Melanocyte of skin (primary cell): ENCODE results near the gene KRTAP10-3. TPM values are rescaled to one million over a fixed set of nuclear protein-coding genes. Genes with fewer than 3 reads are reported as not detected.

Source experiments
- total RNA-seq, 2 donors: library from RNA; depleted of rRNA; stranded (reverse); fragments of >200 nt; gene quantifications; 2 replicates each; pipeline ENCODE4 v1.2.3, GENCODE V29; 2012

The KRTAP10-3 gene
- not detected for total RNA-seq

DNA sequence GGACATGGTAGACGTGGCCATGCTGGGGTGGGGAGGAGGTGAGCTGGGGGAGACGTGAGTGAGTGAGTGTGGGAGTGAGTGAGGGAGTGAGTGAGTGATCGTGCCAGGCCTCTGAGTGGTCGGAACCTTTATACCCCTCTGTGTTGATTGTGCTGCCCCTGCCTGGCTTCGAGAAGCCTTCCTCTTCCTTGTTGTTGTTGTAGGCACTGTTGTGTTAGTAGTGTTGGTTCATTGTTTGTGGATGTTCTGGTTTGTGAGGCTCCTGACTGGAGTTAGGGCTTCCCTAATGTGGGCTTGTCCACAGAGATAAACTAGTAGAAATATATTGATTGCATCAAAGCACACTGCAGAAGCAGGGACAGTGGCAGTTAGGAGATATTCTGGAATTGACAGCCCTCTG, at the start of gene KRTAP10-3:
KRTAP10-3 (minus strand) TSS at position 101 of the 400 bp plus-strand sequence; CDS start at position 21, 80 bp downstream.

GRCh38 chr21:44600118-44600978, 41.8 kb upstream of the KRTAP10-3 start, which contains the start of gene KRTAP10-7:
Gene KRTAP10-7 (plus strand): TSS chr21:44600597. CDS start chr21:44600622, 25 bp downstream.

DNA sequence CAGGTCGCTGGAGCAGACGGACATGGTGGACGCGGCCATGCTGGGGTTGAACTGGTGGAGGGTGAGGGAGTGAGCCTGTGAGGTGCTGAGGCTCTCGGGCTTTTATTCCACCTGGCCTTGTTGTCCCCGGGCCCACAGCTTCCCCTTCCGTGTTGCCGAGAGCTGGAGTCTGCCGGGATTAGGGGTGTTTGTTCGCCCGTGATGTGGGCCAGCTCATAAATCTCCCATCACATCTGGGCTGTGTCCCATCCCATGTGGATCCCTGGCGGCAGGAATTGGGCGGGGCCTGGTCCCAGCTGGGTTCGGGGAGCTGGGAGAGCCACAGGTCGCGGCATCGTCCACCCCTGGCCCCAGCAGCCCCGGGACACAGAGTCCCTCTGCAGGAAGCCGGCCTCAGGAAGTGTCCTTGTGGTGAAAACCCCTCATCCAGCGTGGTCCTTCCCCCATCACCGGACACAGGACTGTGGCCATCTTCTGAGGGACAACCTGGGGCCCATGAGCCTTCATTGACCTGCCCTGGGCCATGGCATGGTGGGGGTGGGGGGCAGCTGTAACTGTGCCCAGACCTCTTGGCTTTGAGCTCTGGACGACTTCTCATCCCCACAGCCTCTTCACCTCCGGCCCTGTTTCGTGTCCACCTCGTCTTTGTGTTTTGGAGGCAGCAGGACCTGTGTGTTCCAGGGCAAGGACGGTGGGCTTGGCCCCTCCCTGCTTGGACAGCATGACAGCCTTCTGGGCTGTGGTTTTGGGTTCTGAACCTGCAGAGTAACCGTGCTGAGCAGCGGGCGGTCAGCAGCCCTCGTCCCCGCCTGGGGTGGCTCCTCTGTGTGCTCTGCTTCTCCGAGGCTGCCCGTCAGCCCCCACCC, 34.1 kb upstream of the KRTAP10-3 start, which contains the start of gene KRTAP10-6:
KRTAP10-6 (minus strand) TSS at position 60 of the 866 bp plus-strand sequence; CDS start at position 39, 21 bp downstream.

GRCh38 chr21:44580231-44580821, 21.7 kb upstream of the KRTAP10-3 start, which contains the start of gene KRTAP10-5:
Gene KRTAP10-5 (minus strand): TSS chr21:44580604. CDS start chr21:44580578, 26 bp downstream.

GRCh38 chr21:44573630-44574456, 15.2 kb upstream of the KRTAP10-3 start, which contains the start of gene KRTAP10-4:
Gene KRTAP10-4 (plus strand): TSS chr21:44573729. CDS start chr21:44573759, 30 bp downstream.

DNA sequence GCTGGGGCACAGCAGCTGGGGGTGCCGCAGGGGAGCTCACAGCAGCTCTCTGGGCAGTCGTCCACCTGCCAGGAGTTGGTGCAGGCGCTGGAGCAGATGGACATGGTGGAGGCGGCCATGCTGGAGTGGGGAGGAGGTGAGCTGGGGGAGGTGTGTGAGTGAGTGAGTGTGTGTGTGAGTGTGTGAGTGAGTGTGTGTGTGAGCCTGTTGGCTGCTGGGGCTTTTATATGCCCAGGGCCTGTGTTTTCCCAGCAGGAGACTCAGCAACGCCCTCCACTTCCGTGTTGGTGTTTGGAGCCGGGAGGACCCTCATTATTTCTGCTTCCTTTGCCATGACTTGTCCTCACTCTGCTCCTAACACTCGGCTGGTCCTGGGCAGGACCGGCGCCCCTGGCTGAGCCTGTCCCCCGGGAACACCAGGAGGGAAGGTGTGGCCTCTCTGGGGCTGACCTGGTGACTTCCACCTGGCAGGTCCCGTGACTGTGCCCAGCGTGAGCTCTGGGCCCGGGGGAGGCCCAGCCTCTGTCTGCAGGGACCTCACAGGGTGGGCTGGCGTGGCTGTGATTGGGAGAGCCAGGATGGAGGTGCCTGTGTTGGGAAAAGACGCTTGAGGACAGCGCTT, 7.1 kb downstream of the KRTAP10-3 start, which contains the start of gene KRTAP10-2:
KRTAP10-2 (minus strand) TSS at position 166 of the 622 bp plus-strand sequence; CDS start at position 119, 47 bp downstream.

DNA sequence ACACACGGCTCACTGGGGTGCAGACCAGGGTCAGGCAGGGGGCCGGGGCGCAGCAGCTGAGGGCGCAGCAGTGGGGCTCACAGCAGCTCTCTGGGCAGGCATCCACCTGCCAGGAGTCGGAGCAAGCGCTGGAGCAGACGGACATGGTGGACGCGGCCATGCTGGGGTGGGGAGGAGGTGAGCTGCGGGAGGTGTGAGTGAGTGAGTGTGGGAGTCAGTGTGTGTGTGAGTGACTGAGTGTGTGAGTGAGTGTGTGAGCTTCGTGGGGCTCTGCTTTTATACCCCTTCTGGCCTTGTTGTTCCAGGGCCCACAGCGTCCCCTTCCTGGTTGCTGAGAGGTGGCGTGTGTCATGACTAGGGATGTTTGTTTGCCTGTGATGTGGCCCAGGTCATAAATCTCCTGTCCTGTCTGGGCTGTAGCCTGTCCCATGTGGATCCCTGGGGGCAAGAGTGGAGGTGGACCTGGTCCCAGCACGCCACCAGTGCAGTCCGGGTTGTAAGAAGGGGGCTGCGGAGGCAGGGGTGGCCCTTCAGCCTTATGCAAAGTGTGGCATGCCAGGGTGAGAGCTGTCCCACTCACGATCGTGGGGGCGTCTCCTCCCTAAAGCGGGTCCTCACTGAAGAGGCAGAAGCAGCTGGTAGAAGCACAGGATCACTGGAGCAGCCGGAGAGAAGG, 18.5 kb downstream of the KRTAP10-3 start, which contains the start of gene KRTAP10-1:
KRTAP10-1 (minus strand) TSS at position 205 of the 676 bp plus-strand sequence; CDS start at position 160, 45 bp downstream.

Other genes with a start within 250 kb of the KRTAP10-3 start
- 10 to 100 TPM in 1 of 2 donors, 1 to 10 TPM in 1; 7.7 to 13.1 TPM for gene CFAP410, start 219.4 kb downstream of the KRTAP10-3 start, total RNA-seq
- under 1 TPM in 1 of 2 donors, not detected in 1; under 0.01 TPM for gene TRPM2, start 205.2 kb downstream of the KRTAP10-3 start, total RNA-seq
- 1 to 10 TPM; 1.7 to 3.1 TPM for gene LRRC3, start 103.3 kb downstream of the KRTAP10-3 start, total RNA-seq
- not detected for gene KRTAP10-1, start 18.6 kb downstream of the KRTAP10-3 start, total RNA-seq
- gene KRTAP10-2, start 7.3 kb downstream of the KRTAP10-3 start, total RNA-seq: not detected
- gene KRTAP10-4, start 14.9 kb upstream of the KRTAP10-3 start, total RNA-seq: not detected
- not detected for gene KRTAP10-5, start 21.8 kb upstream of the KRTAP10-3 start, total RNA-seq
- not detected for gene KRTAP10-6, start 33.7 kb upstream of the KRTAP10-3 start, total RNA-seq
- not detected for gene KRTAP10-7, start 41.8 kb upstream of the KRTAP10-3 start, total RNA-seq
- not detected for gene KRTAP10-8, start 53.3 kb upstream of the KRTAP10-3 start, total RNA-seq
- not detected for gene KRTAP10-9, start 68.3 kb upstream of the KRTAP10-3 start, total RNA-seq
- gene KRTAP10-10, start 78.6 kb upstream of the KRTAP10-3 start, total RNA-seq: not detected
- not detected for gene KRTAP10-11, start 87.6 kb upstream of the KRTAP10-3 start, total RNA-seq
- gene KRTAP12-4, start 95.9 kb upstream of the KRTAP10-3 start, total RNA-seq: not detected
- not detected for gene KRTAP12-3, start 99.1 kb upstream of the KRTAP10-3 start, total RNA-seq
- not detected for gene KRTAP12-2, start 108.1 kb upstream of the KRTAP10-3 start, total RNA-seq
- gene KRTAP12-1, start 123.4 kb upstream of the KRTAP10-3 start, total RNA-seq: not detected
- not detected for gene KRTAP10-12, start 138.4 kb upstream of the KRTAP10-3 start, total RNA-seq
- gene TSPEAR, start 152.8 kb upstream of the KRTAP10-3 start, total RNA-seq: not detected
- gene UBE2G2, start 243.0 kb upstream of the KRTAP10-3 start, total RNA-seq: 100 to 1,000 TPM in 1 of 2 donors, 10 to 100 TPM in 1; 88.1 to 144 TPM